K562 (cell line): Measurements from ENCODE around the gene ZNF598.

ENCODE experiments used
- CTCF ChIP-seq, 3 experiments: IDR thresholded peaks in 2 of 3; conservative IDR thresholded peaks in 1 of 3; 2 replicates each; pipeline ENCODE4 v1.5.1; 2011 to 2012; ENCODE audit warnings: low read length in 3 of 3, mild to moderate bottlenecking in 3 of 3, control low read depth in 2 of 3, improper control_type of control experiment in 1 of 3, inconsistent platforms in 1 of 3, low read depth in 1 of 3, mixed read lengths in 1 of 3, moderate library complexity in 1 of 3; ENCODE audit not compliant: insufficient read depth in 2 of 3
- EZH2 ChIP-seq: IDR thresholded peaks from 2 replicates; pipeline ENCODE4 v1.6.1; 2012; ENCODE audit warnings: low read depth, mild to moderate bottlenecking, inconsistent platforms, low read length, borderline replicate concordance
- KDM1A ChIP-seq, 2 experiments: fragments of 450-650 bp; IDR thresholded peaks; 2 replicates each; pipeline ENCODE4 v1.6.1; 2016; ENCODE audit warnings: mild to moderate bottlenecking in 2 of 2
- MAFG ChIP-seq: fragments of 450-650 bp; conservative IDR thresholded peaks from 2 replicates; pipeline ENCODE4 v1.6.1; 2016; ENCODE audit warnings: missing genetic modification characterization, missing compliant biosample characterization
- MTF1 ChIP-seq: fragments of 250-450 bp; sonication (Bioruptor Pico); IDR thresholded peaks from 2 replicates; pipeline ENCODE4 v1.9.0; 2021; ENCODE audit warnings: moderate library complexity, mild to moderate bottlenecking, inconsistent platforms, borderline replicate concordance
- NFRKB ChIP-seq: fragments of 450-650 bp; IDR thresholded peaks from 2 replicates; pipeline ENCODE4 v1.6.1; 2016; ENCODE audit warnings: low read depth
- PREB ChIP-seq: sonication (generic); formaldehyde crosslinking; IDR thresholded peaks from 2 replicates; pipeline ENCODE4 v1.8.1; 2023; ENCODE audit warnings: mild to moderate bottlenecking, missing genetic modification reagents
- SOX6 ChIP-seq: fragments of 450-650 bp; IDR thresholded peaks from 2 replicates; pipeline ENCODE4 v1.6.1; 2014; ENCODE audit warnings: mild to moderate bottlenecking
- UBTF ChIP-seq, 2 experiments: IDR thresholded peaks; 2 replicates each; pipeline ENCODE4 v1.6.1; 2012; ENCODE audit warnings: improper control_type of control experiment in 2 of 2, low read depth in 2 of 2, low read length in 2 of 2, borderline replicate concordance in 1 of 2
- ZNF3 ChIP-seq: fragments of 250-450 bp; sonication (Bioruptor Pico); IDR thresholded peaks from 2 replicates; pipeline ENCODE4 v1.5.0; 2021; ENCODE audit warnings: mild to moderate bottlenecking, moderate library complexity
- ZNF639 ChIP-seq, 2 experiments: fragments of 200-800 bp in 1 of 2; sonication (Bioruptor generic) in 1 of 2; sonication (generic) in 1 of 2; formaldehyde crosslinking in 1 of 2; IDR thresholded peaks in 1 of 2; conservative IDR thresholded peaks in 1 of 2; 2 replicates each; pipeline versions ENCODE4 v1.5.0 to v1.6.1; 2016 to 2020; ENCODE audit warnings: missing compliant biosample characterization in 1 of 2, missing genetic modification characterization in 1 of 2, missing genetic modification reagents in 1 of 2
- ZNF644 ChIP-seq: fragments of 200-800 bp; sonication (Bioruptor generic); IDR thresholded peaks from 2 replicates; pipeline ENCODE4 v1.6.1; 2016; ENCODE audit warnings: low read depth, missing genetic modification characterization, missing compliant biosample characterization

- no peak for TF ChIP-seq EZH2
- no peak for TF ChIP-seq ZNF3
- no peak for TF ChIP-seq CTCF (IDR thresholded peaks at IDR 0.05 in 2 of 3, conservative IDR thresholded peaks at IDR 0.05 in 1 of 3; ENCODE audit: insufficient read depth in 2 of 3, low read depth in 1 of 3, low read length in 3 of 3)
- no peak for TF ChIP-seq UBTF (IDR thresholded peaks at IDR 0.05; ENCODE audit: borderline replicate concordance in 1 of 2, low read depth in 2 of 2, low read length in 2 of 2)
- TF ChIP-seq ZNF644 (tag): no peak
- no peak for TF ChIP-seq ZNF639 (CRISPR knock-in tag; conservative IDR thresholded peaks at IDR 0.05 in 1 of 2, IDR thresholded peaks at IDR 0.05 in 1 of 2)
- no peak for TF ChIP-seq MAFG
- TF ChIP-seq SOX6: no peak
- TF ChIP-seq KDM1A (IDR thresholded peaks at IDR 0.05): no peak
- TF ChIP-seq PREB (CRISPR knock-in tag): no peak
- TF ChIP-seq NFRKB: no peak
- TF ChIP-seq MTF1 (CRISPR knock-in tag): no peak
These were observed 28.2 kb downstream of the ZNF598 start, which contains the start of gene NOXO1 for GRCh38 chr16:1981398-1981836.
